Measurements from ENCODE around the gene APBA3. TPM values are rescaled to one million over a fixed set of nuclear protein-coding genes. Genes with fewer than 3 reads are reported as not detected.
A peak's percentile ranks its signal among the peaks of the same experiment; 100 is the strongest.

The APBA3 gene
- total RNA-seq, 1 donor from 2014 or later, result 12.5 TPM

- intact Hi-C loops (cut with micrococcal nuclease), result no loop called here
- DNase-seq, result no peak
- ATAC-seq, result no peak
These were observed 35.7 kb downstream of the APBA3 start for GRCh38 chr19:3725640-3726310.

DNA sequence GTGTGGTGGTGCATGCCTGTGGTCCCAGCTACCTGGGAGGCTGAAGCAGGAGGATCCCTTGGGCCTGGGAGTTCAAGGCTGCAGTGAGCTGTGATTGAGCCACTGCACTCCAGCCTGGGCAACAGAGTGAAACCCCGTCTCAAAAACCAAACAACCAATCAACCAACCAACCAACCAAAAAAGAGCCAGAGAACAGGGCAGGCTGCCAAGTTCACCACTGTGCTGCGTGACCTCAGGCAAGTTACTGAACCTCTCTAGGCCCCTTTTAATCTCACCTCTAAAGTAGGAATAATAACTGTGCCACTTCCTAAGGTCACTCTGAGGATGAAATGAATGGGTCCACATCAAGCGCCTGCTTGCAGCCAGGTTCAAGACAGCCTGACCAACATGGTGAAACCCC lies 36.4 kb downstream of the APBA3 start:
- ATAC-seq (no peak), DNase-seq (no peak)
- intact Hi-C loops (cut with micrococcal nuclease), result no loop called here

DNA sequence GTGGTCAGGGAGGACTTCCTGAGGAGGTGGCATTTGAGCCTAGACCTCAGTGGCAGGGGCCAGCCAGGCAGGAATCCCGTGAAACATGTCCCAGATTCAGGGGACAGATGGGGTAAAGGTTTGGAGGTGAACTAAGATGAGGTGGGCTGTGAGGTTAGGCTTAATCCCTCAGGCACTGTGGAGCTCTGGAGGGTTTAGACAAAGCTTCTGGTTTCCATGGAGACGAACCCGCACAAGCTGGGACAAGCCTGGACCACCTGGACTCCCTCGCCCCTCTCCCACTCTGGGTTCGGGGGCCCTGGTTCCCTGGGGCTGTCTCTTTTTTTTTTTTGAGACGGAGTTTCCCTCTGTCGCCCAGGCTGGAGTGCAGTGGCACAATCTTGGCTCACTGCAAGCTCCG lies 37.6 kb downstream of the APBA3 start:
- ATAC-seq (no peak), DNase-seq (no peak)
- intact Hi-C loops (cut with micrococcal nuclease), result no loop called here

GRCh38 chr19:3723110-3723488 lies 38.4 kb downstream of the APBA3 start:
- intact Hi-C loops (cut with micrococcal nuclease), result no loop called here
- no peak for ATAC-seq
- no peak for DNase-seq

DNA sequence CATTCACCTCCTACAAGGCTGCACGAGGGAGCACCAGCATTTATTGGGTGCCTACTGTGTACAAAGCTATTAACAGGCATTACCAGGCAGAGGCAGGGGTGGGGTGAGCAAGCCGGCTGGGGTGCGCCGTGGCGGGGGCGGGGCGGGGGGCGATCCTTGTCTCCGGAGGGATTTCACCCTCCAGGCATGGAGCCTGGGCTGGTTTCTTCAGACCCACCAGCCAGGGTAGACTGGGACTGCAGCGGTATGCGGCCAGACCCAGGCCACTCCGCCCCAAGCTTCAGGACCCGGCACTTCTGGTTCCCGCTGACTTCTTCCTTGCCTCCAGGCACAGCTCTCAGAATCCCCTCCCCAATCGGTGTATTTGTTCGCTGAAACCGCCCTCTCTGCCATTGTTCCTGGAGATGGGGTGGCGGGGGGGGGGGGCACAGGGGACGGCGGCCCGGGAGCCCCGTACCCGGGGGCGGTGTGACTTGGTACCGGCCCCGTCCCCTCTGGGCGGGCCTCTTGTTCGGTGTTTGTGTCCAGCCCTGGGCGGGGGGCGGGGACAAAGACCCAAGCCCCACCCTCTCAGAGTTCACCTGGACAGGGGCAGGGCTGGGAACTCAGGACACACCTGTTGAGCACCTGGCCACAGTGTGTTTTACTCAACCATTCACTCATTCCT lies 38.9 kb downstream of the APBA3 start:
- no peak for ATAC-seq
- intact Hi-C loops (cut with micrococcal nuclease), result no loop called here

DNA sequence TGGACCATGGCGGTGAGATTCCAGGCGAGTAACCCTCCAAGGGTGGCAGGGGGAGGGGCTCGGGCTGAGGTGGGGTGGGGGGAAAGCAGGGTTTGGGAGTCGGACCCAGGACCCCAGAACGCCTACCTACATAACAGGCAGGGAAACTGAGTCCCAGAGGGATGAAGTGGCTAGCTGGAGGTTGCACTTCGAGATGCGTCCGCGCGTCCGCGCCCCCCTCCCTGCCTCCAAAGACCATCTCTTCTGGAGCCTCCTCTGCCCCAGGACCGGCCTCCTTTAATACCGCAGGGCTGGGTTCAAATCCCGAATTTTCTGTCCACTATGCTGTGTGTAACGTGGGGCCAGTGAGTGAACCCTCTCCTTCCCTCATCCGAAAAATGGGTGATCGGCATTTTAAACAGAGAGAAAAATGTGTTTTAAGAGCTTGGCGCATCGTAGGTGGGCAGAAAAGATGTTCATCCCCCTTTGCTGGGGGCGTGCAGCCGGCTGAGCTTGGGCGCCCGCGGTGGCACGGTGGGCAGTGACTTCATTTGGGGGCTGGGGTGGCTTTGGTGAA lies 39.5 kb downstream of the APBA3 start:
- ATAC-seq, result no peak
- no peak for DNase-seq
- intact Hi-C loops (cut with micrococcal nuclease), result no loop called here

More for the DNA sequence above, 38.9 kb downstream of the APBA3 start:
- DNase-seq, result no peak

DNA sequence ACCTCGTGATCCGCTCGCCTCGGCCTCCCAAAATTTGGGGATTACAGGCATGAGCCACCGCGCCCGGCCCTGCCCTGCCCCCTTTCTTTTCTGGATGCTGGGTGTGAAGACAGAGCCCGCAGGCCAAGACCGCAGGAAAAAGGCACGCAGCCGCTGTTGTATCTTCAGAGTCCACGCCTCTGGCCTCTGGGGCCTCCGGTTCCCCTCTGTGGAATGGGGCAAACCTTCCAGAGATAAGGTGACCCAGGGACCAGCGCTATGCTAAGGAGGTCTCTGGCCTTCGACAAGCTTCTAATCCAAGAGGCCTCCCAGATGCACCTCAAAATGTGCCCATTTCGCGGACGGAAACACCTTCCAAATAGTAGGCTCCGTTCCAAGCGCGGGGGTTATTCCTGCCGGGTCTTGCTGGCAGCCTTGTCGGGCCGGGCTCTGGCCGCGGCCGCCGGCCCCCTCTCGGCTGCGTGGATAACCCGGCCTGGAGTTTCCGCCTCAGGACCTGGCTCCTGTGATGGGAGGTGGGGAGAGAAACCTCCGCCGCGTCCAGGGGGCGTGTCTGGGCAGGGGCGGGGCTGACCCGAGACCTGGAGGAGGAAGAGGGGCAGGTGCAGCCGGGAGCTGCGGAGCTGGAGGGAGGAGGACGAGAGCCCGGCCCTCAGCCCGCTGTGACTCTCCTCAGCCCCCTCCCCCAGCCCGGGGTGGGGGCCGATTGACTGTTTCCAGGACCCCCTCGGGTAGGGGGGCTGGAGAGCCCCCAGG lies 40.2 kb downstream of the APBA3 start:
- peak; percentile 82 for DNase-seq
- intact Hi-C loops (cut with micrococcal nuclease), result no loop called here
- peak; percentile 87 for ATAC-seq

DNA sequence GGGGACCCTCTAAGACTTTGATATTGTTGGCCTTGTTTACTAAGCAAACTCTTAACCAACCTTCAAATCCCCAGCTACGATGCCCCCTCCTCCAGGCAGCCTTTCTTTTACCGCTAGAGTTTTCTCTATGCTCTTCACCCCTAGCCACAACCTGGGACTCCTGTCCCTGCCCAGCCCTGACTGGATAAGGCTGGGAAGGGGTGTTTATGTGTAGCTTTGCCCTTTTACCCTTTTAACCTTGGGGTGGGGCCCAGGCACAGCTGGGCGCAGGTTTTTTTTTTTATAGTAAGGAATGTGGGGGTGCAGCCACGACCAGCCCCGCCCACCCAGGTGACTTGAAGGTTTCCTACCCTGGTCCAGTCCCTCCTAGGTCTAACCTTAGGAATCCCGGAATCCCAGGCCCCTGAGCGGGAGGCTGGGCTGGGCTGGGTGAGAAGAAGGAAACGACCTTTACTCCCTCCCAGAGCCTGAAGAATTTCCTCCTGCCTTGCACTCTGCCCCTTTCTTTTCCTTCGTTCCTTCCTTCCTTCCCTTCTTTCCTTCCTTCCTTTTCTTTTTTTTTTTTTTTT lies 41.1 kb downstream of the APBA3 start:
- DNase-seq (no peak), ATAC-seq (no peak)
- intact Hi-C loops (cut with micrococcal nuclease), result no loop called here

DNA sequence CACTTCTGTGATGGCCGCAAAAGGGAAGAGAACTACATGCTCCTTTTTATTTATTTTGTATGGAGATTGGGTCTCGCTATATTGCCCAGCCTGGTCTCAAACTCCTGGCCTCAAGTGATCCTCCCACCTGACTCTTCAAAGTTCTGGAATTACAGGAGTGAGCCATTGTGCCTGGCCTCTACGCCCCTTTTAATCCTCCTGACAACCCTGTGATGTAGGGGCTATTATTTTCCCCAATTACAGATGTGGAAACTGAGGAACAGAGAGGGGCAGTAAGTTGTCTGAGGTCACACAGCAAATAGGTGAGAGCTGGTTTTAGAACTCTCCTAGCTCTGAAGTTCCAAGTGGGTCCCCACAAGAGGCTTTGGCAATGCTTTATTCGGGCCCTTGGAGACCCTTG lies 41.6 kb downstream of the APBA3 start:
- intact Hi-C loops (cut with micrococcal nuclease), result no loop called here
- no peak for ATAC-seq
- DNase-seq, result no peak

GRCh38 chr19:3716147-3716668 lies 45.3 kb downstream of the APBA3 start:
- DNase-seq, result no peak
- no peak for ATAC-seq
- intact Hi-C loops (cut with micrococcal nuclease), result no loop called here

DNA sequence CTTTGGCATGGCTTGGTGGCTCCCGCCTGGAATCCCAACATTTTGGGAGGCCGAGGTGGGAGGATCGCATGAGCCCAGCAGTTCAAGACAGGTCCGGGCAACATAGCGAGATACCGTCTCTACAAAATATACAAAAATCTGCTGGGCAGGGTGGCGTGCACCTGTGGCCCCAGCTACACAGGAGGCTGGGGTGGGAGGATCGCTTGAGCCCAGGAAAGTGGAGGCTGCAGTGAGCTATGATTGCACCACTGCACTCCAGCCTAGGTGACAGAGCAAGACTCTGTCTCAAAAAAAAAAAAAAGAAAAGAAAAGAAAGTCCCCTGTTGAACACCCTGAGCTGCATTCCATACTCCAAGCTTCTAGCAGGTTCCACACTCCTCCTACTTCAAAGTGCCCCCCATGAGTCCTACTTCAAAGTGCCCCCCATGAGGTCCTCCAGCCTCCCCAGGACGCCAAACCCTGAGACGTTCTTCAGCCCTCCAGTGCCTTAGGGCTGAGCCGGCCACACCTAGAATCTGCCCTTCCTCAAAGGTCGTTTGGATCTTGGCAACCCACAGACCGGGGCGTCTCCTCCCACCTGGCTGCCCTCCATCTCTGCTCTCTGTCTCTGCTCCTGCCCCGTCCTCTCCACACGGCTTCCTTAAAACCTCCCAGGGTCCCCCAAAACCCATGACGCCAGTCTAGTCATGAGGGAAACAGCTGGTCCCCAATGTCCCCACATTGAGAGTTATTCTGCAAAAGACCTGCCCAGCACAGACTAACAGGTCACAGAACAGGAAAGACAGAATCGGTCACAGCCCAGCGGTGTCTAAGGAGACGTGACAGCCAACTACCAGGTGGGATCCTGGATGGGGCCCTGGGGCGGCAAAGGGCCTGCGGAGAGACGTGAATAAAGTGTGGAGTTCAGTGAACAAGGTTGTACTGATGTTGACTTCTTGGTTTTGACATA lies 48.6 kb downstream of the APBA3 start:
- ATAC-seq (peak; percentile 69), DNase-seq (peak; percentile 52)
- intact Hi-C loops (cut with micrococcal nuclease), result no loop called here

- DNase-seq (peak; percentile 82), ATAC-seq (peak; percentile 79)
- intact Hi-C loops (cut with micrococcal nuclease), result no loop called here
These were observed 51.2 kb downstream of the APBA3 start for GRCh38 chr19:3710265-3710812.

DNA sequence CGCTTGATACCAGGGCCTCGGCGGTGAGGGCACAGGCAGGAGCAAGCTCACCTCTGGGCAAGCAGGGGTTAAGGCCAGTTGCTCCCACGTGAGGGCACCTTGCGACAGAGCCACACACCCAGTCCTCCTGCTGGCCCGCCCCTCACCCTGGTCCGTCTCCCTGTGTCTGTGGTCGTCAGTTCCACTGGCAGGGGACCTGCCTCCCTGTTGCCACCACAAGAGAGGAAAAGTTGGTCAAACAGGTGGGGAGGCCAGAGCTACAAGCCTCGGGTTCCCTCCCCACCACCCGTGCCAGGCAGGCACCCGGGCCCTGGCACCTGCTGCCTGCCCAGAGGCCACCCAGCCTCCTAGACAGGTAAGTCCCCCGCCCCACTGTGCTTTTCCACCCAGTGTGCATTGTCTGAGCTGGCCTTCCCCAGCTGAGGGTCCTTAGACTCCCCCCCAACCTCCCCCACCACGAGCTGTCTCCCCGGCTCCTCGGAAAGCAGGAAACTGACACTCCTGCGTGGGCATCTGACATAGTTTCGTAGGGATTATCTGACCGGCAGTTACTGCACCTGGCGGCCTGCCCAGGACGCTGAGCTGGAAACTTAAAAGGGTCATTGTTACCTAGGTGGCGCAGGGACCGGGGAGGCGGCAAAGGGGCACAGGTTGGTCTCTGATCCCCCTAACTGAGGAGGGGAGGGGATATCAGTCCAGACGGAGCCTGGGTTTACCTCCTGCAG lies 53.1 kb downstream of the APBA3 start, which contains the start of gene TJP3:
TSS of gene TJP3 (plus strand) at position 178 of the 725 bp plus-strand sequence. CDS start 20,049 bp downstream, outside the sequence.
- DNase-seq, result peak; percentile 67
- intact Hi-C loops (cut with micrococcal nuclease), result no loop called here
- ATAC-seq, result peak; percentile 42

DNA sequence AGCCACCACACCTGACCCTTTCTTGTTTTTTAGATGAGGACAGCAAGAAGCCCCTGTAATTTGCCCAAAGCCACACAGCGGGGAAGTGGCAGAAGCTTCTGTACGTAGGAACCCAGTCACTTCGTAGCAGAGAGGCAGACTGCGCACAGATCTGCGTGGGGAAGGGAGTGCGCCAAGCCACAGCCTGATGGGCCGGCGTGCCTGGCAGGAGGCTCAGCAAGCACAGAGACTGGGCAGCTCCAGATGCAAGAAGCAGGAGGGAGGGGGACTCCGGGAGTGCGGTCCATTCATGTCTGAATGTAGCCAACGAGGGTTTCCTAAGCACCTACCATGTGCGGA lies 53.7 kb downstream of the APBA3 start:
- DNase-seq (no peak), ATAC-seq (no peak)
- intact Hi-C loops (cut with micrococcal nuclease), result no loop called here

GRCh38 chr19:3701200-3701599 lies 60.3 kb downstream of the APBA3 start:
- ATAC-seq (no peak), DNase-seq (no peak)
- intact Hi-C loops (cut with micrococcal nuclease), result no loop called here
